ENCODE results near the gene FOXD4. TPM values are rescaled to one million over a fixed set of nuclear protein-coding genes. Genes with fewer than 3 reads are reported as not detected.
"Not testable (repeated sequence)": the region's sequence is repeated elsewhere in the genome, so short reads cannot be mapped to it uniquely, and the experiment has no call there.

Gene FOXD4
- total RNA-seq (2014; rRNA removed; shearing (Covaris generic)): 0.05 TPM in 1 of 2 replicates, not detected in the other

DNA sequence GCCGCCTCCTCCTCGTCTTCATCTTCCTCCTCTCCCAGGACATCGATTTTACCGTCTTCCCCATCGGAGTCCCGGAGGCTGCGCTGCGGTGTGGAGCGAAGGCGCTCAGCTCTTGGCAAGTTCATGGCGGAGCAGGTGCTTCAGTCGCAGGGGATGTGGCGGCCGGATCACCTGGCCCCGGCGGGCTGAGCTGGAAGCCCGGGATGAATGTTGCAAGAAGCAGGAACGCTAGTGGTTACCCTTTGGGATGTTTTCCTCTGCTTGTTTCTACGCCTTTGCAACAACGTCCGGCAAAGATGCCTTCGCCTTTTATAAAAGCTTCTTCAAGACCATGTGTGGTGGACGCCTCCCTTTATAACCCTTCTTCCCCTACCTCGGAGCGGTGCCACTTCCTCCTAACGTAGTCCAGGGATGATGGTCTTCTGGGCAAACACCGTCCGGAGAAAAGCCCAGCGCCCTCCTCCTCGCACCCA, at the start of gene FOXD4:
TSS of gene FOXD4 (minus strand) at position 423 of the 473 bp plus-strand sequence. CDS start at position 125, 298 bp downstream.
- not testable (repeated sequence) for DNase-seq (ENCODE audit: low read depth)

DNA sequence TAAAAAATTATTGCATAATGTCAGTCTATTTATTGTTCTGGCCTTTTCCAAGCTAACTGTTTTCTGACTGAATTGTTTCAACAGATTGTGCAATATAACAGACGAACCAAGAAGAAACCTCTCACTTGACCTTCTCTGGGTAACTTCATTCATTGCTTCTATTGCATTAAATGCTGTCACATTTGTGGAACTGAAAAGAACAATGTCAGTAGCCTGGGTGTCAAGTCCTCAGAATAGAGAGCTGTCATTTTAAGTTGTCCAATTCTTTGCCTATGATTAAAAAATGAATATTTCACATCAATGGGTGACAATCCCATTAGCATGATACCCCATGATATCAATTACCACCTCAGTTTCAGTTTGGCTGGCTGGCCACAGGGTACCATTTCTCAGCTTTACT, 41.7 kb upstream of the FOXD4 start:
- not testable (repeated sequence) for DNase-seq (ENCODE audit: low read depth)

- not testable (repeated sequence) for DNase-seq (ENCODE audit: low read depth)
Observed at GRCh38 chr9:151173-151572, 33.0 kb upstream of the FOXD4 start.

DNA sequence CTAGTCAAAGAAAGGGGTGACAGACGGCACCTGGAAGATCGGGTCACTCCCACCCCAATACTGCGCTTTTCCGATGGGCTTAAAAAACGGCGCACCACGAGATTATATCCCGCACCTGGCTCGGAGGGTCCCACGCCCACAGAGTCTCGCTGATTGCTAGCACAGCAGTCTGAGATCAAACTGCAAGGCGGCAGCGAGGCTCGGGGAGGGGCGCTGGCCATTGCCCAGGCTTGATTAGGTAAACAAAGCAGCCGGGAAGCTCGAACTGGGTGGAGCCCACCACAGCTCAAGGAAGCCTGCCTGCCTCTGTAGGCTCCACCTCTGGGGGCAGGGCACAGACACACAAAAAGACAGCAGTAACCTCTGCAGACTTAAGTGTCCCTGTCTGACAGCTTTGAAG, 21.7 kb upstream of the FOXD4 start:
- not testable (repeated sequence) for DNase-seq (ENCODE audit: low read depth)

- DNase-seq (ENCODE audit: low read depth): not testable (repeated sequence)
Observed at GRCh38 chr9:117144-117994, 848 bp downstream of the FOXD4 start.

- not testable (repeated sequence) for DNase-seq (ENCODE audit: low read depth)
Observed at GRCh38 chr9:116239-117077, 1.8 kb downstream of the FOXD4 start.

- not testable (repeated sequence) for DNase-seq (ENCODE audit: low read depth)
Observed at GRCh38 chr9:115118-115451, 3.1 kb downstream of the FOXD4 start.

GRCh38 chr9:114267-115117, 3.7 kb downstream of the FOXD4 start:
- DNase-seq (ENCODE audit: low read depth): peak; percentile 62

- DNase-seq (ENCODE audit: low read depth): peak; percentile 33
Observed at GRCh38 chr9:113468-114266, 4.5 kb downstream of the FOXD4 start.

- not testable (repeated sequence) for DNase-seq (ENCODE audit: low read depth)
Observed at GRCh38 chr9:112589-113467, 5.4 kb downstream of the FOXD4 start.

- not testable (repeated sequence) for DNase-seq (ENCODE audit: low read depth)
Observed at GRCh38 chr9:110672-111071, 7.5 kb downstream of the FOXD4 start.

GRCh38 chr9:109540-109939, 8.7 kb downstream of the FOXD4 start:
- DNase-seq (ENCODE audit: low read depth): peak; percentile 20

DNA sequence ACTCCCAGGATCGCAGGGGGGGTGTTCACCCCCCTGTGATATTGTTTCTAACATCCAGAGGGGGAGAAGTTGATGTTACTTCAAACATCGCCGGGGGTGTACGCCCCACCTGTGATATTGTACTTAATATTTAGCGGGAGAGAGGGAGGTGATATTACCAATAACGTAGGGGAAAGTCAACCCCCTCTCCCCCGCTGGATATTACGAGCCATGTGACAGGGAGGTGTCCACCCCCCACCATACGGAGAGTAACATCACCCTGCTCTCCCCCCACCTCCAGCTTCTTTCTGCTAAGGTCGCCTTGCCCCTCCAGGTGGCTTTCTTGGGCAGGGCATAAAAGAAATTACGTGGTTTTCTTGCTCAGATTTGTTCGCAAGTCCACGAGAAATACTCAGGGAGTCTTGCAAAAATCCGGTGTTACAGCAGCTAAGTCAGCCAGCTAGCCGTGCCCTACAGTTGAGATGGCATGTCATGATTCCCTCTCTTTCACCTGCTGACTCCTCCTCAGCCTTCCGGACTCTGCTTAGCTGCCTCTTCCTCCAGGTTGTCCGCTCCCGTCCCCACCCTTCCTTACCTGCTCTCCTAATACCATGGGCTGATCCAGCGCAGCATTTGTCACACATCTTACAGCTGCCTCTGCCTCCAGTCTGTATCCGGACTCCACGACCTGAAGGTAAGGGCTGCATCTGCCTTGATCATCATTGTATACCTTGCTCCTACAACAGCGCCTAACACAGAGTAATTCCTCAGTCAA, 9.3 kb downstream of the FOXD4 start:
- not testable (repeated sequence) for DNase-seq (ENCODE audit: low read depth)

DNA sequence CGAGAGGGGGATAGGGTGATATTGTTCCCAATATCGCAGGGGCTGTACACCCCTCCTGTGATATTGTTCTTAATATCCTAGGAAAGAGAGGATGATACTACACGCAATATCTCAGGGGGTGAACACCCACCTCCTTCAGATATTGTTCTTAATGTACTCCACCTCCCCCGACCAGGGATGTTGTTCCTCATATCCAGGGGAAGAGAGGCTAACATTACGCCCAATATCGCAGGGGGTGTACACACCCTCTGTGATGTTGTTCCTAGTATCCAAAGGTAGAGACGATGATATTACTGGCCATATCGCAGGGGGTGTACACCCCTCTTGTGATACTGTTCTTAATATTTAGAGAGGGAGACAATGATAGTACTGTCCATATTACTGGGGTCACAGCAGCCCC, 12.2 kb downstream of the FOXD4 start:
- not testable (repeated sequence) for DNase-seq (ENCODE audit: low read depth)

GRCh38 chr9:100430-100829, 17.8 kb downstream of the FOXD4 start:
- not testable (repeated sequence) for DNase-seq (ENCODE audit: low read depth)

DNA sequence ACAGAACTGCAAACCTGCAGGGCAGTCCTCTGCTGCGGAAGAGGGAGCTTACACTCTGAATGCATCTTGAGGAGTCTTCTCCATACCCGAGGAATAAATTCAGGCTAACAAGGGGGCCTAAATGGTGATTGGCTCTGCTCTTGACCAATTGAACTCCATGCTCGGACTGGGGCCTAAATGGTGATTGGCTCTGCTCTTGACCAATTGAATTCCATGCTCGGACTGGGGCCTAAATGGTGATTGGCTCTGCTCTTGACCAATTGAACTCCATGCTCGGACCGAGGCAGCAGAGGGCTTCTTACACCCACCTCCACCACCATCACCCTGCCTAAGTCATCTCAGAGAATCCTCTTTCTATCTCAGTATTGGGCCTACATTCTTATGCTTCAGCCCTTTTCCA, 18.4 kb downstream of the FOXD4 start:
- not testable (repeated sequence) for DNase-seq (ENCODE audit: low read depth)

DNA sequence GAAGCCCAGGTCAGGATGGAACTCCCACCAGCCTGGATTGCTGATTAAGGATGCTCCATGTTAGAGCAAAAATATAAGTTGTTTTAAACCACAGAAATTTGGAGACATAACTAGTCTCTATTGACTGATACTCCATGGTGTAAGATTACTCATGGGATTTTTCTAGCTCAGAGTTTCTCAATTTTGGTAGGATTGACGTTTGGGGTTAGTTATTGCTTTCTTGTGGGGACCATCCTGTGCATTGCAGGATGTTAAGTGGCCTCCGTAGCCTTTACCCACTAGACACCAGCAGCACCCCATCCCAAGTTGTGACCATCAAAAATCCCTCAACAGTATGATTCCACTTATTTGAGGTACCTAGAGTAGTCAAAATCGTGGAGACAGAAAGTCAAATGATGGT, 19.4 kb downstream of the FOXD4 start:
- not testable (repeated sequence) for DNase-seq (ENCODE audit: low read depth)

DNA sequence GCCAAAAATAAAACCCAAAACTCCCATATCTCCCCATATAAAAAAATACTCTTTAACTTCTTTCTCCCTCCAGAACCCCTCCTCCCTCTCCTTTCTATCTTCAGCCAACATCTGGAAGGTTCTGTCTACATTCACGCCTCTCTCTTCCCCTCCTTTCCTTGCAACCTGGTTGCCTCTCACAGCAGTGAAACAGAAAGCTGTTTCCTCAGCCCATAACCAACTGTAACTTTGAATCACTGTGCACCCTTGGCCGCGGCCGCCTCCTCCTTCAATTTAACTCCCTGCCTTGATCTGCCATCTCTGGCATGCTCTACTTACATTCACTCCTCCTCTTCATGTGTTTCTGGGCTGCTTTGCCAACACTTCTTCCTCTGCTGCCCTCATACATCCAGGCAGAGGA, 23.2 kb downstream of the FOXD4 start:
- DNase-seq (ENCODE audit: low read depth): not testable (repeated sequence)

- not testable (repeated sequence) for DNase-seq (ENCODE audit: low read depth)
Observed at GRCh38 chr9:94323-94722, 23.9 kb downstream of the FOXD4 start.
